DMS153 treated with DMSO at 0.1 percent for 48 hours (cell line): ENCODE measurements around the gene TANC1.
"Not testable (repeated sequence)": the region's sequence is repeated elsewhere in the genome, so short reads cannot be mapped to it uniquely, and the experiment has no call there.

ENCODE experiments used
- DNase-seq: peaks from one replicate; lab custom pipeline; 2025; ENCODE audit not compliant: unreplicated experiment; lab: John Stamatoyannopoulos, UW

TANC1 gene

DNA sequence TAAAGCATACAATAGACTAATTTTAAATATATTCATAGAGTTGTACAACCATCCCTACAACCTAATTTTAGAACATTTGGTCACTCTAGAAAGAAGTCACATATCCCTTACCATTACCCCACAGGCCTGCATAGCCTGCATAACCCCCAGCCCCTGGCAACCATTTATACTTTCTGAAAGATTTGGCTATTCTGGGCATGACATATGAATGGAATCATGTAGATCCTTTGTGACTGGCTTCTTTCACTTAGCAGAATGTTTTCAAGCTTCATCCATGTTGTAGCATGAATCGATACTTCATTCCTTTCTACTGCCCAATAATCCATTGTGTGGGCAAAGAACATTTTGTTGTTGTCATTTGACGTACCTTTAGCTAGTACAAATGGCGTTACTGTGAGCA is 166.5 kb downstream of the TANC1 start:
- no peak for DNase-seq

DNA sequence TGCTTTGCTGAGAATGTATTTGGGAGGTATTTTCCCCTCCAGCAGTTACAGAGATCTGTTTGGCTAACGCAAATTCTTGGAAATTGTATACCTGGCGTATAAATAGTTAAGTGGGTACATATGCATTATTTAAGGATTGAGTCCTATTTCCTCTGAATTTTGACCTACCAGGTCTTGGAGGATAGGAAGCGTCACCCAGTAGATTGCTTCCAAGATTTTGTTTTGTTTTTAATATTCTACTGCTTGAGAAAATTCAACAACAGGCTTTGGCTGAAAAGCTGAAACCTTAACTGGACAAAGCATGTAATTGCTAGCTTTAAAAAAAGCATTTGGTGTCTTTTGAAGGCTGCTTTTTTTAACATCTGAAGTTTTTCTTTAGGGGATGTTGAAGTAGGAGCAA is 168.0 kb downstream of the TANC1 start:
- DNase-seq: no peak

DNA sequence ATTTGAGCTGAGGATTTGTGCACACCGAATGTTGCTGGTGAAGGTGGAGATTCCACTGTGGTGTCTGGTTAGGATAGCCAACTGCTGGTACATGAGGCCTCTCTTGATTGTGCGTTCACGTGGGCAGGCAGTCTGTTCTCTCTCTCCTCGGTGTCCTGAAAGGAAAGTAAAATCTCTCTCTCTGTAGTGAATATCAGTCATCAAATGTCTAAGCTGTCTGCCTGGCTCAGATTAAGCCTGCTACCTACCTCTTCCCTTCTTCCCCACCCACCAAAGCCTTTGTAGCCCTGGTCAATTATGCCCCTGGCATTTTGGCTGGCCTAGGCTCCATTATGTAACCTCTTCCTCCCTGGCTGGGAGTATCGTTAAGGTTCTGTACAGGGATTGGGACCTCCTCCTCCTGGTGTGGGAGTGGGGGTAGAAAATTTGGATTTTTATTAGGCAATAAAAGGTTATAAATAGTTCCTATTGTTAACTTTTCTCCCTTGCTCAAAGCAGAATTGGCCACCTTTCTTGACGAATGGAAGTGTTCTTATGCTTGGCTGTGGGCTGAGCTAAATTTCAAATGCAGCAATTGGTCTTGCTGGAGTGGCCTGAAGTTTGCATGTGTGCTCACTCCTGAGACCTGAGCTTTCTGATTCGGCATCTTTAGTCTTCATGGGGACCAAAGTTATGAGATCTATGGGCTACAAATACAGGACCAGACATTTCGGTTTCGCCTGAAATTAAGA is 169.2 kb downstream of the TANC1 start:
- no peak for DNase-seq

DNA sequence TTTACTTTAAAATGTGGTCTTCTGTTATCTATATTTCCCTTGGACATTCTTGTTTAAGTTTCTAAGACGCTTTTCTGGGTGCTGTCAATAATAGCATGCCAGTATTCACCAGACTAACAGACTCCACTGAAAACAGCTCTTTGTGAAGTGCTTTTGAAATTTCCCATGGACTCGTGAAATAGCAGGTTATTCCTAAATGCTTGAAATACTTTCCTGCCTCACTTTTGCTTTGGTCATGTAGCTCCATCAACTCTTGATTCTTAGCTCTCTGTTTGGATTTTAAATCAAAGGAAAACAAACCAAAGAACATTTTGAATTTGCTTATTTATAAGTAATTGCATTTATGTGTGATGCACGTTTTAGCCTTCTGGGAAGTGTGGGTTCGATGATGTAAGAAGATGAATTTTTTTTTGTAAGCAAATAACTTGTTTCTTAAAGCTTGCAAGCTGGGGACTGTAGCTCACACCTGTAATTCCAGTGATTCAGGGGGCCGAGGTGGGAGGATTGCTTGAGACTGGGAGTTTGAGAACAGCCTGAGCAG is 170.3 kb downstream of the TANC1 start:
- DNase-seq: no peak

DNA sequence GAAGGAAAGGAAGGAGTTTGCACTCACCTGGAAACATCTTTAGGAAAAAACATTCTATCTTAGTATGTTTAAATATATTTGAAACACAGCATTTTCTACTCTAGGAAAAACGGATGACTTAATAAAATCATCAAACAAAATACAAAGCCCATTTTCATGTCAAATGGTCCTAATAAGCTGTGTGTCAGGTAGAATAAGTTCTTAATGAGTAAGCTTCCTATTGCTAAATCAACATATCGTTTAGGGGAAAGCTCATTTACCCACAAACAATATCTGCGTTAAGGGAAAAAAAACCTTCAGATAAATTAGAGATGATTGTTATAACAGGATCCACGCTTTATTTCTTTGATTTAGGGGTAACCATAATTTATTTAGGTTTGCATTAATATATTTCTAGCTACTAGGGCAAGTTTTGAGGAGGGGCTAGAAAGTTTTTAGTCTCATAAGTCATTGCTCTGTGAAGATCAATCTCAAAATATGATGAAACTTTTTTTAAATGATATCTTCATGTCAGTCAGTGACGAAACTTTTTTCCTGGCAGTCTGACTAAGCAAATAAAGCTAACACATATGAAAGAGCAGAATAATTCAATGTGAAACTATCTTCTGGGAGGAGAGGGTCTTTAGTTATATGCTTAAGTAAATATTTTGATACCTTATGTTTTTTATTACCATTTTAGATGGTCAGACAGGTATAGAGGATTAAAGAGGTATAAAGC is 170.9 kb downstream of the TANC1 start:
- DNase-seq: no peak

DNA sequence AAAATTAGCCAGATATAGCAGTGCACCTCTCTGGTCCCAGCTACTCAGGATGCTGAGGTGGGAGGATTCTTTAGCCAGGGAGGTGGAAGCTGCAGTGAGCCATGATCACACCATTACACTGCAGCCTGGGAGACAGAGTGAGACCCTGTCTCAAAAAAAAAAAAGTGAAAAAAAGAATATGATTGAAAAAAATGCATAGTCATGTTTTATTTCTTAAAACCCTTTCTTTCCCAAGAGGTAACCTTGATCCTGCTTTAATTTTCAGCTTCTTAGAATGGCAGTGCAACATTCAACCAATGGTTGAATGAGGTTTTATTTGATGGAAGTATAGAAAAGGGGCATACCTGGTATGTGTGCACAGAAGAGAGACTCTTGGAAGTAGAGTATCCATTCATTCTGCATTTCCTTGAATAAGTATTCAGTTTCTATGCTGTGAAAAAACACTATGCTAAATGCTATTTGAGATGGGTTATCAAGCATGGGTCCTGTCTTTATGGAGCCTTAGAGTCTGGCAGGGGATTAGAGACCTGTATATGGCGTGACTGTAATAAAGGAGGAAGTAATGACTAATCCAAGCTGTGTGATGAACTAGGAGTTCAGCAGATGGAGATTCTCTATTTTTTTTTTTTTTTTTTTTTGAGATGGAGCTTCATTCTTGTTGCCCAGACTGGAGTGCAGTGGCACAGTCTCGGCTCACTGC is 171.8 kb downstream of the TANC1 start:
- no peak for DNase-seq

DNA sequence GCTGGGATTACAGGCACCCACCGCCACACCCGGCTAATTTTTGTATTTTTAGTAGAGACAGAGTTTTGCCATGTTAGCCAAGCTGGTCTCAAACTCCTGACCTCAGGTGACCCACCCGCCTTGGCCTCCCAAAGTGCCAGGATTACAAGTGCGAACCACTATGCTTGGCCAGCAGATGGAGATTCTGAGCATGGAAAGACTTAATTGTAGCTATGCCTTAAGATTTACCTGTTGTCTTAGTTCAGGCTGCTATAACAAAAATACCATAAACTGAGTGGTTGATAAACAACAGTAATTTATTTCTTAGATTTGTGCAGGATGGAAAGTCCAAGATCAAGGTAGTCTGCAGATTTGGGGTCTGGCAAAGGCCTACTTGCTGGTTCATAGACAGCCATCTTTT is 172.4 kb downstream of the TANC1 start:
- DNase-seq: not testable (repeated sequence)

DNA sequence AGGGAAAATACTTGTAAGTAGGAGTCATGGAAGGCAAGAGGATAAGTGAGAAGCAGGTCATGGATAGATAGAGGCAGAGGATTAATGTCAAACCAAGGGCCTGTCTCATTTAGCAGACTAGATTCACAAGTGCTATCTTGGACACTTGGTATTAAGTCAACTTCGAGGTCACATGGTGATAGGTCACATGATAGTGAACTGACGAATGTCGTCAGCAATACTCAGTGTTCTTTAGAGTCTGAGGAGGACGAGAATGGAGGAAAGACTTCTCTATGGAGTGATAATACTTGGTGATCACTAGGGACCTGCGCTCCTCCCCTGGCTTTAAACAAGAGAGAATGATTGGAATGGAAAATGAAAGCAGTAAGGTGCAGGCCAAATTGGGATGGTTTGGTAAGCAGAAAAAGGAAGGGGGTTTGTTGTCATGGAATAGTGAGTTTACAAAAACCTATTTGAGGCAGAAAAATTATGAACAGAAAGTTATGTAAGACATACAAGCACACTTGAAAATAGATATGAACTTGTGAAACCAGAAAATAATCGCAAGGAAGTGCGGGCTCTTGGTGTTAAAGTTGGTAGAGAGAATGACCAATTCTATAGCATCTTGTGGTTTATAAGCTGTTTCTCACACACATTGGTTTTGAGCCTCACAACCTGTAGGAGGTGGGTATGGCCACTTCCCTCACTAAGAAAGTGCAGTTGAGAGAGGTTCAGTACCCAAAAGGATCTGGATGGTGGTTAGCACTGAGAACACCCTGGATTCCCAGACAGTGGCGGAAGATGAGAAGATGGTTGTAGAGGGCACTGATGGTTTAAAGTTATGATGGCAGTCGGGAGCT is 176.6 kb downstream of the TANC1 start:
- DNase-seq: no peak

DNA sequence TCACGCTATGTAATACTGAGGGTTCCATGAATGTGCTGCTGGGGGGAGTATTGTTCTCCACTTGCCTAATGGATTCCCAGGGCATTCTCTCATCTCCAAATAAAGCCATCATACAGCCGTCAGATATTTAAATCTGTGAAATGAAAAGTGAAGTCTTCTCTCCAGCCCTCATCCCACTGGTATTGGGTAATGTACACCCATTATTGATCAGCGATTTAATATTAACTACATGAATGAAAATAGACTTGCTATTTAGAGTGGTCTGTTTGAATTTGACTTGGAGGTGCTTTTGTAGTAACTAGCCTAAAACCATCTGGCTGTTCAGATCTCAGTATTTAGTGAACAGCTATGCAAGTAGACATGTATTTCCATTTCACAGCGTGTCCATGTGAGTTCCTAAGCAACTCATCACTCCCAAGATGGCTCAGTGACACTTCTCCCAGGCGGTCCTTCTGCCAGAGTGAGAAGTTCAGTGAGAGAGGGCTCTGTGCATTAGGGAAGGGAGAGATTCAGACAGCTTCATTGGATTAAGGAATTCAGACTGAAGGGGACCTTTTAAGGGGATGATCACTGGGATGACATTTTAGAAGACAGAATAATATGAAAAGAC is 177.4 kb downstream of the TANC1 start:
- DNase-seq: no peak

DNA sequence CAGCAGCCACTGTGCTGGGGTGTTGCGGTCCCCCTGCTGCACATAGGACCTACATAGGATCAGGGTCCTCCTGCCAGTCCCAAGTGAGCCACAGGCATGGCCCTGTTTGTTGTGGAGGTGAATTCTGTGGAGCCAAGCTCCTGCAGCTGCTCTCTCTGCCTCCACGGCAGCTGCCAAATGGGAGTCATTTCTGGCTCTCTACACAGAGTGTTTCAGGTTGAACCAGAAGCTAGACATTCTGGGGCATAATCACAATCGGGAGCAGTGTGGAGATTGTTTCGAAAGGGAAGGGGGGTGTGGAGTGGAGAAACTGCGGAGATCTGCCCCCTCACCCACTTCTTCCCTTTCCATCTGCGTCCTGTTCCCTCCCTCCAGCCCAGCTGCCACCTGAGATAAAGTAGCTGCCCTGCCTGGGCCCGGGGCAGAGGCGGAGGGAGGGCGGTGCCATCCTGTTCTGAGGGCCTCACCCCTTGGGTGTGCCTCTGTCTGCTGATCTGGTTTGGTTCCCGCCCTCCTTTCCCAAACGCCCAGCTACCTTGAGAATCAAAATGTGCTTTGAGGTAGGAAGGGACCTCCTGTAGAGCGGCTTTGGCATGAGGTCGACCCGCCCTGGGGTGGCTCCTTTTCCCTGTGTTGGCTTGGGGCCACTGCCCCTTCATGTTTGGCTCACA is 178.7 kb downstream of the TANC1 start:
- no peak for DNase-seq

DNA sequence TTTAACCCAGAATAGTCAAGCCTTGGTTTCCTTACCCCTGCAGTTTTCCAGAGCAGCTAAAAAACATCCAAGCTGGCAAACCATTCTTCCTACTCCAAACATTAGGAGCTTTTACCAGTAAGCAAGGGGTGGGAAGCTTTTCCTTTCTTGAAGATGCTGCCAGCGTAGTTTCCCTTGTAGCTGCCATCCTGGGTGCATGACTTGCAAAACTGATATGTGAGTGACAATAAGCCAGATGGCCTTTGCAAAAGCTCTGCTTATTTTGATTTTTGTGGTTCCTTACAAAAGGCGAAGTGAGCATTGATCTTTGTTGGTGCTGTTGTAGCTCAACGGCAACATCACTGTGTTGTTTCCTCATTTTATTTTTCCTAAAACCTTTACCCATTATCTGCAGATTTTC is 179.2 kb downstream of the TANC1 start:
- no peak for DNase-seq

DNA sequence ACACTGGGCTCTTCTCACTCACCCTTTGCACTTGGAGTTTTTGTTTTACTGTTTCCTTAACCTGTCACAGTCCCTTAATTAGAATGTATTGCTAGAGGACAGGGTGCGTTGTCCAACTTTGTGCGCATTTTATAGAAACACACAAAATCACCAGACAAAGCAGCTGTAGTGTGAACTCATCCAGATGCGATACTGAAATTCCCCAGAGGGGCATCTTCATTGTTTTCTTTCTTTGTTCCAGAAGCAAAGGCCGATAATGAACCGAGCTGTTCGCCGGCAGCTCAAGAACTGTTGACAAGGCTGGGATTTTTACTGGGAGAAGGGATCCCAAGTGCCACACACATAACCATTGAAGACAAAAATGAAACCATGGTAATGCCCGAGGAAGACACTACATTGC is 180.5 kb downstream of the TANC1 start:
- no peak for DNase-seq

DNA sequence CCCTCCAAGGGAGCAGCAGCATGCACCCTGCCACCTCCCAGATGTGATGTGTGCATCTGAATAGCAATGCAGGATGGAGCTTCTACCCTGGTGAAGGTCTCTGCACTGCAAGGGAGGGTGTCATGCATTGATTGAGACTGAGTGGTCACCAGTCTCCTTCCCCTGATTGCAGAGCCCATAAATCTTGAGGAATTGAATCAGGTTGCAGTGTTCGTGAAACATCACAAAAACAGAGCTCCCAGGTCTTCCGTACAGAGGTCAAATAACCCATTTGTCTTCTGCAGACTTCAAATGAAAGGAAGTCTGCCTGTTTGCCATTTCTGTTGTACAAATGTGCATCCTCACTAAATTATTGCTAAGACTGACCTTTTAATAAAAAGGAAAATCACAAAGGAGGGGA is 181.3 kb downstream of the TANC1 start:
- no peak for DNase-seq

DNA sequence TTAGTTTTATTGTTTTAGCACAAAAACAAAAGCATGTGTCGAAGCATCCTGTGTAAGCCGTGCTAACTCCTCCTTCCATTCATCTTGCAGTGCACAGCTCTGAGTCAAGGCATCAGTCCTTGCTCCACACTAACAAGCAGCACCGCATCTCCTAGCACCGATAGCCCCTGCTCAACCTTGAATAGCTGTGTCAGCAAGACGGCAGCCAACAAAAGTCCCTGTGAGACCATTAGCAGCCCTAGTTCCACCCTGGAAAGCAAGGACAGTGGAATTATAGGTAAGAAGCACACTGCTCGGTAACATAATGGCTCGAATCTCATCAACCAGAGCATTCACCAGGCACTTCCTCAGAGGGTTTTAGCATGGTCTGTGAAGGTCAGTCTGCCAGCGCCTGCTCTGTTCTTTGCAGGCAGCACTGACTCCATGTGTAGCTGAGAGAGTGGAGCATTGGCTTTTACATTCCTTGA is 181.9 kb downstream of the TANC1 start:
- DNase-seq: no peak

DNA sequence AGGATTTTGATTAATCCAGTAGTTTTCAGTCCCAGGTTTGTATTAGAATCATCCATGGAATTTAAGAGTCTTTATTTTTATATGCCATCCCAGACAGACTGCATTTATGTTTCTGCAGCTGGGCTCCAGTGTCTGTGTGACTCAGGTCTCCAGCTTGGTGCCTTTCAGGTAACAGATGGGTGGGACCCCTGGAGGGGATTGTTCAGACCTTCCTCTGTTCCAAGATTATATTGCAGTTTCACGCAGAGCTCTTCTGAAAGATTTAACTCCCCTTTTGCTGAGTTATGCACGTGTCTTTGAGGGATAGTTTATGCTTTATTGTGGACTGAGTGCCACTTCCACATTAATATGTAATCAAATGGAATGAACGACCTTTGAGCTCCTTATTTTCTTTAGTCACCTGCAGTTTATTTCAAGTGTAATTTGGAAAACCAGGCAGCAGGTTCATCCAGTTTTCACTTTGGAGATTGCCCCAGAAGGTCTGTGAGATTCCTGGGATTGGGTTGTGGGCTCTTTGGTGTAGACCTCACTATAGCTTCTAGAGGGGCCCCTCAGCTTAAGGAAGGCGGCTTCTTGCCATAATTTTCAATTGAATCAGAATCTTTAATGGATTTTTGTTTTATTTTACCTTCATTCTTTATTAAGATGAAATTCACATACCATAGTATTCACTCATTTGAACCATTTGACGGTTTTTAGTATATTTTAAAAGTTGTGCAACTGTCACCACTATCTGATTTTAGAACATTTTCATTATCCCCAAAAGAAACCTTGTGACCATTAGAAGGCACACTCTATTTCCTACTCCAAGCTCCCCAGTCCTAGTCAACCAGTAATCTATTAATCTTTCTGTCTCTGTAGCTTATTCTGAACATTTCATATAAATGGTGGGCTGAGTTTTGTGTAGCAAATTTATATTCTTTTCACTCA is 183.0 kb downstream of the TANC1 start:
- no peak for DNase-seq

DNA sequence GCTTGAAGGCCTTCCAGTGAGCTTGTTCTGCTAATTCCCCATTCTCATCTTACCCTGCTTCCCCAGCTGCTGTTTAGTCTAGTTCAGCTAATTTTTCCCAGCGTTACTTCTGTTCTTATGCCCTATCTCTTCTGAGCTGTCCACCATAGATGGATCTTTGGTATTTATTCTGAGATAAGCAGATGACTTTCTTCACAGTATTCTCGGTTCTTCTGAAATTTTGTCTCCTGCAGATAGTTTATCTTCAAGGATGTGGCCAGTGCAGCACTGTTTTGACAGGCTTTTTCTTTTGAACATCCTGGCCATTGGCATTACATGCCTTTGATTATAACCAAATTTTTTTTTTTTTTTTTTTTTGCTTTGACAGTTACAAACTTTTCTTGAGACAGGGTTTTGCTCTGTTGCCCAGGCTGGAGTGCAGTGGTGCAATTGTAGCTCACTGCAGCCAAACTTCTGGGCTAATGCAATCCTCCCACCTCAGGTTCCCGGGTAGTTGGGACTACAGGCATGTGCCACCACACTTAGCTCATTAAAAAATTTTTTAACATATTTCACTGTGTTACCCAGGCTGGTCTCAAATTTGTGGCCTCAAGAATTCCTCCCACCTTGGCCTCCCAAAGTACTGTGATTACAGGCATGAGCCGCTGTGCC is 183.8 kb downstream of the TANC1 start:
- no peak for DNase-seq

DNA sequence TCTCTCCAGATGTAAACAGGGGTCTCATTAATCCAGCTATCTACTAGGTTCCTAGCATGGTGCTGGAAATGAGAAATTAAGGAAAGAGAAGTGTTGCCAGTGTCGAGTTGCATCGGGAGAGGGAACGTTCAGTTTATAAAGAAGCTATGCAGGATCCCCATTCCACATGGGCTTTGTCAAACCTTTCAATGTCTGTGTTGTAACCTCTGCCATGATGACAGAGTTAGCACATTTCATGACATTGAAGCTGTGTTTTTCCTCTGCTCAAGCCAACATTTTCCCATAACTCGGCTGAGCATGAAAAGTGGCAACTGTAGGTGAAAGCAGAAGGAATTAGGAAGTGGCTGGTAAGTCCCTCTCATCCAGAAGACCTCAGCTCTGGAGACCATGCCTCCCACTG is 184.6 kb downstream of the TANC1 start:
- no peak for DNase-seq

DNA sequence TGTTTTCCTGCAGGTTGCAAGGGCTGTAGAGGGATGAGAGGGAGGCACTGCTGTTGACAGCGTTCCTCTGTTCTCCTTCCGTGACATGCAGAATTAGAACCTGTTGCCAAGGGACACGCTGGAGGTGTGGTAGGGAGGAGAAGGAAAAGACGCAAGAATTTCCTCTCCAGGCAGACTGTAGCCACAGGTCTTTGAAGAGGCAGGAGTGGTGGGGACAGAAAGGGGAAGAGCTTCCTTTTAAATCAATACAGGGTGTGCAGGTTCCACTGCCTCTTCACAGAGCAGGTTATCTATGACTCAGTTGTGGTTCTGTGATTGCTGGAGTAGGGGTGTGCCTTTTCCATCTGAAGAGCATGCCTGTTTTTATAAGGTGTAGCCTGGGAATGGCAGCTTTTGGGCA is 185.0 kb downstream of the TANC1 start:
- DNase-seq: no peak
